Tibial nerve (tissue), 4 donors: Measurements from ENCODE around the gene HCAR2. TPM values are rescaled to one million over a fixed set of nuclear protein-coding genes. Genes with fewer than 3 reads are reported as not detected.
"Not testable (repeated sequence)": the region's sequence is repeated elsewhere in the genome, so short reads cannot be mapped to it uniquely, and the experiment has no call there.

Experiments
- DNase-seq, 2 donors: peaks; one replicate each; pipeline ENCODE4 v3.0.0-alpha.2; 2019; ENCODE audit warnings: low spot score in 2 of 2
- H3K27ac ChIP-seq, 4 donors: fragments of 200-600 bp; sonication (generic) in 3 of 4; one replicate each; pipeline ENCODE4 v1.5.1; 2017 to 2019; ENCODE audit warnings: mild to moderate bottlenecking in 1 of 4
- H3K27me3 ChIP-seq, 2 donors: fragments of 200-600 bp; sonication (generic) in 1 of 2; one replicate each; pipeline versions ENCODE4 v1.5.1 to v1.6.0; 2017 to 2019
- H3K36me3 ChIP-seq, 3 donors: fragments of 200-600 bp; sonication (generic); one replicate each; pipeline ENCODE4 v1.5.1; 2018 to 2019
- H3K4me1 ChIP-seq, 4 donors: fragments of 200-600 bp; sonication (generic) in 3 of 4; one replicate each; pipeline ENCODE4 v1.5.1; 2017 to 2019
- H3K4me3 ChIP-seq, 4 donors: fragments of 200-600 bp; sonication (generic) in 3 of 4; one replicate each; pipeline ENCODE4 v1.5.1; 2017 to 2019; ENCODE audit warnings: mild to moderate bottlenecking in 1 of 4, moderate library complexity in 1 of 4
- H3K9me3 ChIP-seq, 4 donors: fragments of 200-600 bp; sonication (generic) in 3 of 4; one replicate each; pipeline ENCODE4 v1.5.1; 2017 to 2019
- EP300 ChIP-seq, 2 donors: sonication (generic); formaldehyde crosslinking; IDR thresholded peaks; one replicate each; pipeline ENCODE4 v1.6.1; 2017; ENCODE audit warnings: antibody characterized with exemption in 2 of 2, mild to moderate bottlenecking in 1 of 2
- POLR2A ChIP-seq, 2 donors: fragments of 450-650 bp; IDR thresholded peaks; one replicate each; pipeline ENCODE4 v1.6.1; 2017; ENCODE audit warnings: antibody characterized with exemption in 2 of 2, mild to moderate bottlenecking in 2 of 2, moderate library complexity in 2 of 2
- WGBS, 2 donors: methylation state at CpG; one replicate each; pipeline ENCODE4 v1.1.5; 2018; 5-methylcytosine and 5-hydroxymethylcytosine counted together
- total RNA-seq, 4 donors: library from RNA; depleted of rRNA; stranded (reverse); fragments of >200 nt; gene quantifications; one replicate each; pipeline ENCODE4 v1.1.0, GENCODE V29; 2016
- TF ChIP-seq, protein P1 (sequence below), 5 experiments: fragments of 200-600 bp in 3 of 5; fragments of 450-650 bp in 2 of 5; sonication (generic) in 3 of 5; IDR thresholded peaks; one replicate each; pipeline ENCODE4 v1.5.1; 2016 to 2019; ENCODE audit warnings: antibody characterized with exemption in 5 of 5, mild to moderate bottlenecking in 3 of 5, moderate library complexity in 2 of 5

The HCAR2 gene
- total RNA-seq, 4 donors from 2014 or later = 2.3 to 6.3 (median 3.3) TPM; not detected in 1

DNA sequence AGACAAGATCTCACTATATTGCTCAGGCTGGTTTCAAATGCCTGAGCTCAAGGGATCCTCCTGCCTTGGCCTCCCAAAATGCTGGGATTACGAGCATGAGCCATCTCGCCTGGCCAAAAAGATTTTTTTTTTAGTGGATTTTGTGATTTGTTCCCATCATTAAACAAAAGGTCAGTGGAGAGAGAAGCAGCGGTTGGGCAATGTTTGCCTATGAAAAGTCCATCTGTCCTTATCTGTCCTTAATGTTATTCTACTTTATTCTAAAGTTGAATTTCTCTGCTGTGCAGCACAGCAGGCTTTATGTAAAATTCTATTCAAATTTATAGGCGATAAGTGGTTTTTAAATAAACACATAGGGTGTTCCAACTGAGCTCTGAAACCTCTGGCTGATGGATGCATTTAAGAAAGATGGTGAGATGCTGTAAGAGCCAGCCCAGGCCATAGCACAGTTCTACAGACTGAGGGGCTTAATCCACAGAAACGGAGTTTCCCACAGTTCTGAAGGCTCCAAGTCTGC, 18.8 kb downstream of the HCAR2 start:
- no peak overlapping the region for H3K4me3 ChIP-seq
- H3K36me3 ChIP-seq = no peaks in the 10 kb centered on the region
- H3K9me3 ChIP-seq = no peaks in the 10 kb centered on the region
- DNase-seq = no peak
- TF ChIP-seq, protein P1, sequence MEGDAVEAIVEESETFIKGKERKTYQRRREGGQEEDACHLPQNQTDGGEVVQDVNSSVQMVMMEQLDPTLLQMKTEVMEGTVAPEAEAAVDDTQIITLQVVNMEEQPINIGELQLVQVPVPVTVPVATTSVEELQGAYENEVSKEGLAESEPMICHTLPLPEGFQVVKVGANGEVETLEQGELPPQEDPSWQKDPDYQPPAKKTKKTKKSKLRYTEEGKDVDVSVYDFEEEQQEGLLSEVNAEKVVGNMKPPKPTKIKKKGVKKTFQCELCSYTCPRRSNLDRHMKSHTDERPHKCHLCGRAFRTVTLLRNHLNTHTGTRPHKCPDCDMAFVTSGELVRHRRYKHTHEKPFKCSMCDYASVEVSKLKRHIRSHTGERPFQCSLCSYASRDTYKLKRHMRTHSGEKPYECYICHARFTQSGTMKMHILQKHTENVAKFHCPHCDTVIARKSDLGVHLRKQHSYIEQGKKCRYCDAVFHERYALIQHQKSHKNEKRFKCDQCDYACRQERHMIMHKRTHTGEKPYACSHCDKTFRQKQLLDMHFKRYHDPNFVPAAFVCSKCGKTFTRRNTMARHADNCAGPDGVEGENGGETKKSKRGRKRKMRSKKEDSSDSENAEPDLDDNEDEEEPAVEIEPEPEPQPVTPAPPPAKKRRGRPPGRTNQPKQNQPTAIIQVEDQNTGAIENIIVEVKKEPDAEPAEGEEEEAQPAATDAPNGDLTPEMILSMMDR (IDR thresholded peaks at IDR 0.05) = no peak
- TF ChIP-seq POLR2A (IDR thresholded peaks at IDR 0.05) = no peak
- TF ChIP-seq EP300 (IDR thresholded peaks at IDR 0.05) = no peak
- no peaks in the 10 kb centered on the region for H3K27me3 ChIP-seq
- 76 to 85% methylated on average over 5 of the region's 5 CpGs for WGBS, 2 donors
- peaks cover 0 to 8% (median 0%) of the 10 kb centered on the region in 4 donors for H3K4me1 ChIP-seq
- H3K27ac ChIP-seq = no peak overlapping the region

DNA sequence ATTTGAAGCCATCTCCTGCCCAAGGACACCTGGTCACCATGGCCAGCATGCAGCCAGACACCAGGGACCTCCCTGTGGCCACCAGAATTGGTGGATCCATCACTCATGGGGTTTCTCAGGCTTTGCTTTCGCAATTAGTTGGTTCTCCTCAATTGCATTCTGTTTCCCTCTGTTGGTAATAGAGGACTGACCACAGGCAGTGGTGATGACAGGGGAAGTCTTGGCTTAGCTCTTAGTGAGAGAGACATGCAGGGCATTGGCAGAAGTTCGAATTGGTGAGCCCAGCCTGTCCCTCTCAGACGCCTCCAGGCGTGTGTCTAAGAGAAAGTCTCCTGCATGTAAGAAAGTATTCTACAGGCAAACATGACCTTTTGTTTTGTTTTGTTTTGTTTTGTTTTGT, 21.3 kb downstream of the HCAR2 start:
- no peak overlapping the region for H3K4me3 ChIP-seq
- peaks cover 0 to 13% (median 0%) of the 10 kb centered on the region in 4 donors for H3K4me1 ChIP-seq
- no peak for DNase-seq
- 75 to 80% methylated on average over 4 of the region's 4 CpGs for WGBS, 2 donors
- TF ChIP-seq EP300 (IDR thresholded peaks at IDR 0.05) = no peak
- TF ChIP-seq POLR2A (IDR thresholded peaks at IDR 0.05) = no peak
- TF ChIP-seq, protein P1 (IDR thresholded peaks at IDR 0.05) = no peak
- H3K36me3 ChIP-seq = no peaks in the 10 kb centered on the region
- H3K27ac ChIP-seq = no peak overlapping the region
- H3K27me3 ChIP-seq = no peaks in the 10 kb centered on the region
- no peaks in the 10 kb centered on the region for H3K9me3 ChIP-seq

DNA sequence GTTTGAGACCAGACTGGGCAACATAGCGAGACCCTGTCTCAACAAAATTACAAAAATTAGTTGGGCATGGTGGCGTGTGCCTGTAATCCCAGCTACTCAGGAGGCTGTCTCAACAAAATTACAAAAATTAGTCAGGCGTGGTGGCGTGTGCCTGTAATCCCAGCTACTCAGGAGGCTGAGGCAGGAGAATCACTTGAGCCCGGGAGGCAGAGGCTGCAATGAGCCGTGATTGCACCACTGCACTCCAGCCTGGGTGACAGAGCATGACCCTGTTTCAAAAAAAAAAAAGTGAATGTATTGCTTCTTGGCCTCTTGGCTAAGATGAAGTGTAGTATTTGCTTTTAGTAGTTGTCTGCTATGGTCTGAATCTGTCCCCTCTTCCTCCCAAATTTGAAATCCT, 22.2 kb downstream of the HCAR2 start:
- WGBS, 2 donors = 93 to 95% methylated on average over 6 of the region's 6 CpGs
- H3K9me3 ChIP-seq, H3K27me3 ChIP-seq, DNase-seq, H3K27ac ChIP-seq, H3K4me3 ChIP-seq, H3K36me3 ChIP-seq: not testable (repeated sequence)
- peaks cover 0 to 13% (median 0%) of the 10 kb centered on the region in 4 donors for H3K4me1 ChIP-seq

DNA sequence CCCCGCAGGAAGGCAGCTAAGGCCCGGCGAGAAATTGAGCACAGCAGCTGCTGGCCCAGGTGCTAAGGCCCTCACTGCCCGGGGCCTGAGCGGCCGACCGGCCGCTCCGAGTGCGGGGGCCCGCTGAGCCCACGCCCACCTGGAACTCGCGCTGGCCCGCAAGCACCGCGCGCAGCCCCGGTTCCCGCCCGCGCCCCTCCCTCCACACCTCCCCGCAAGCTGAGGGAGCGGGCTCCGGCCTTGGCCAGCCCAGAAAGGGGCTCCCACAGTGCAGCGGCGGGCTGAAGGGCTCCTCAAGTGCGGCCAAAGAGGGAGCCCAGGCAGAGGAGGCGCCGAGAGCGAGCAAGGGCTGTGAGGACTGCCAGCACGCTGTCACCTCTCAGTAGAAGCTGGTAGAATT, 26.4 kb downstream of the HCAR2 start:
- H3K4me1 ChIP-seq = peaks cover 0 to 19% (median 0%) of the 10 kb centered on the region in 4 donors
- not testable (repeated sequence) for H3K27me3 ChIP-seq, H3K36me3 ChIP-seq, H3K9me3 ChIP-seq, H3K27ac ChIP-seq, H3K4me3 ChIP-seq, DNase-seq
- WGBS, 2 donors = 96% methylated on average over 7 to 29 of the region's 32 CpGs

DNA sequence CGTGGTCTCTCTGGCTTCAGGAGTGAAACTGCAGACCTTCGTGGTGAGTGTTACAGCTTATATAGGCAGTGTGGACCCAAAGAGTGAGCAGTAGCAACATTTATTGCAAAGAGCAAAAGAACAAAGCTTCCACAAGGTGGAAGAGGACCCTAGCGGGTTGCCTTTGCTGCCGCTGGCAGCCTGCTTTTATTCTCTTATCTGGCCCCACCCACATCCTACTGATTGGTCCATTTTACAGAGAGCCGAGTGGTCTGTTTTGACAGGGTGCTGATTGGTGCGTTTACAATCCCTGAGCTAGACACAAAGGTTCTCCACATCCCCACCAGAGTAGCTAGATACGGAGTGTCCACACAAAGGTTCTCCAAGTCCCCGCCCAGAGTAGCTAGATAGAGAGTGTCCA, 27.1 kb downstream of the HCAR2 start:
- peaks cover 0 to 19% (median 0%) of the 10 kb centered on the region in 4 donors for H3K4me1 ChIP-seq
- WGBS, 2 donors = 84 to 89% methylated on average over 8 of the region's 8 CpGs
- H3K27ac ChIP-seq, H3K27me3 ChIP-seq, H3K9me3 ChIP-seq, H3K36me3 ChIP-seq, DNase-seq, H3K4me3 ChIP-seq: not testable (repeated sequence)

DNA sequence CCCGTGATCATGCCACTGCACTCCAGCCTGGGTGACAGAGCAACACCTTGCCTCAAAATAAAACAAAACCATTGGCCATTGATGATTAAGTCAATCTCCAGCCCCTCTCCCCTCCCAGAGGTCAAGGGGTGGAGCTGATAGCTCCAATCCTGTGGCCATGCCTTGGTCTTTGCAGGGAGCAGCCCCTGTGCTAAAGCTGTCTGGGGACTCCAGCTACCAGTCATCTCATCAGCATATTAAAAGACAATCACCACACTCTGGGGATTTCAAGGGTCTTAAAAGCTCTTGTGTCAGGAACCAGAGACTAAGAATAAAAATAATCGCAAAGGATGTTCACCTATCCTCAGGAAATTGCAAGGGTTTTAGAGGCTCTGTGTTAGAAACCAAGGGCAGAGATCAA, 30.6 kb downstream of the HCAR2 start:
- no peak for TF ChIP-seq POLR2A (IDR thresholded peaks at IDR 0.05)
- TF ChIP-seq EP300 (IDR thresholded peaks at IDR 0.05) = no peak
- TF ChIP-seq, protein P1 (IDR thresholded peaks at IDR 0.05) = no peak
- Histone ChIP-seq H3K36me3 (no peaks in the 10 kb centered on the region), H3K27ac (no peak overlapping the region), H3K9me3 (no peaks in the 10 kb centered on the region), H3K27me3 (no peaks in the 10 kb centered on the region), H3K4me1 (peaks cover 0 to 12% (median 2%) of the 10 kb centered on the region in 4 donors), H3K4me3 (no peak overlapping the region)
- DNase-seq = no peak
- WGBS, 2 donors = 71 to 82% methylated on average over 2 of the region's 2 CpGs
